ENCODE results near the gene FAM236A.
"Not testable (repeated sequence)": the region's sequence is repeated elsewhere in the genome, so short reads cannot be mapped to it uniquely, and the experiment has no call there.

GRCh38 chrX:72942272-72942671, 4.3 kb downstream of the FAM236A start:
- TF ChIP-seq POLR2A, POLR2AphosphoS5 (IDR thresholded peaks at IDR 0.05; ENCODE audit: low read depth, low read length): not testable (repeated sequence)
